Measurements from ENCODE around the gene TBC1D1. TPM values are rescaled to one million over a fixed set of nuclear protein-coding genes. Genes with fewer than 3 reads are reported as not detected.

TBC1D1 gene
- total RNA-seq, 1 experiment from 2014 or later, result 106 TPM

DNA sequence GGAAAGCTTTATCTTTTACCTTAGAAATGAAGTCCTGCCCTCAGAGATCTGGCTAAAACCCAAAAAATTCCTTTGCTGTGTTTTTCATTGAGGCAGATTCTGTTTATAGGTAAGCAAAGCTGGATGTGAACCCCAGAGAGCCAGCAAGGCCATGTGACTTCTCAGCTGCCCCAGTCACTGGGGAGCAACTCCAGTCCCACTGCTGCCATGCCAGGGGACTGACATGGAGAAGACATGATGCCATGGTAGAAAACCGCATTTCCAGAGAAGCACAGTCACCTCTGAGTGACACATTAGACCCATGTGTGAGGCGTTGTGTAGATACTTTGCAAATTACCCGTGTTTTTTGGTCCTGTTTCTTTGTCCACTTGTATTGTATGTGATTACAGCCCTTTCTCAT lies 114.8 kb downstream of the TBC1D1 start:
- Histone ChIP-seq H3K27ac (no peak overlapping the region), H3K9me2 (ENCODE audit: insufficient read depth) (no peaks in the 10 kb centered on the region), H3F3A (ENCODE audit: insufficient read depth, low read depth) (peaks cover 4% of the 10 kb centered on the region; the same call in 1 of the 2 replicates), H3K4me1 (replicated peaks; ENCODE audit: insufficient read depth) (peaks cover 14% of the 10 kb centered on the region), H3K36me3 (ENCODE audit: low read depth) (no peaks in the 10 kb centered on the region), H3K9me3 (ENCODE audit: insufficient read depth, low read depth) (no peaks in the 10 kb centered on the region), H2AFZ (no peak overlapping the region), H4K20me1 (ENCODE audit: insufficient read depth) (no peaks in the 10 kb centered on the region), H3K27me3 (ENCODE audit: insufficient read depth, low read depth) (no peaks in the 10 kb centered on the region), H3K79me2 (ENCODE audit: low read depth) (peaks cover 18% of the 10 kb centered on the region), H3K4me2 (no peak overlapping the region), H3K4me3 (no peak overlapping the region)
- POLR2A ChIA-PET (ENCODE audit: unreplicated experiment), result no interaction called here
- BruUV-seq (replicated peaks), result no TSS peak
- intact Hi-C loops (cut with micrococcal nuclease; ENCODE audit: unreplicated experiment), result no loop called here
- DNase-seq, result no peak
- CTCF ChIA-PET, result interaction anchor here (0.7 kb wide), 1 partner anchor 104 kb away, joined by 3 read pairs; no protein-coding TSS in a partner anchor
- TF ChIP-seq, protein P1, sequence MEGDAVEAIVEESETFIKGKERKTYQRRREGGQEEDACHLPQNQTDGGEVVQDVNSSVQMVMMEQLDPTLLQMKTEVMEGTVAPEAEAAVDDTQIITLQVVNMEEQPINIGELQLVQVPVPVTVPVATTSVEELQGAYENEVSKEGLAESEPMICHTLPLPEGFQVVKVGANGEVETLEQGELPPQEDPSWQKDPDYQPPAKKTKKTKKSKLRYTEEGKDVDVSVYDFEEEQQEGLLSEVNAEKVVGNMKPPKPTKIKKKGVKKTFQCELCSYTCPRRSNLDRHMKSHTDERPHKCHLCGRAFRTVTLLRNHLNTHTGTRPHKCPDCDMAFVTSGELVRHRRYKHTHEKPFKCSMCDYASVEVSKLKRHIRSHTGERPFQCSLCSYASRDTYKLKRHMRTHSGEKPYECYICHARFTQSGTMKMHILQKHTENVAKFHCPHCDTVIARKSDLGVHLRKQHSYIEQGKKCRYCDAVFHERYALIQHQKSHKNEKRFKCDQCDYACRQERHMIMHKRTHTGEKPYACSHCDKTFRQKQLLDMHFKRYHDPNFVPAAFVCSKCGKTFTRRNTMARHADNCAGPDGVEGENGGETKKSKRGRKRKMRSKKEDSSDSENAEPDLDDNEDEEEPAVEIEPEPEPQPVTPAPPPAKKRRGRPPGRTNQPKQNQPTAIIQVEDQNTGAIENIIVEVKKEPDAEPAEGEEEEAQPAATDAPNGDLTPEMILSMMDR (conservative IDR thresholded peaks at IDR 0.05), result no peak
- TF ChIP-seq EZH2 (IDR thresholded peaks at IDR 0.05; ENCODE audit: low read depth), result no peak

DNA sequence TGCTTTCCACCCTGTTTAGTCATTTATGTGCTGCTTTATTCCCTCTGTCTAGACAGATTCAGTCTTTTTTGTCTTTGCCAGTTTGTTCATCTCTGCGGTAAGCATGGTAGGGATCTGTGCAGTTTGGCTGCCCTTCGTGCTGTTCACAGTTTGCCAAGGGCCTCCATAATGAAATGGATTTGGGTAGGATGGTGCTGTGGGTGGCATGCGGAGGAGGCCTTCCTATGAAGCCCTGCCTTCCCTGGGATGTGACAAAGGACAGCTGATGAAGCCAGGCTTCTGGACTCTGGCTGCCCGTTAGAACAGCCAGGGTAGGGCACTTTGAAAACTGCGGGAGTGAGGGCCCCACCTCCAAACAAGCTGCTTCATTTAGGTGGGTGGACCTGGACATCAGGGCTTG lies 116.8 kb downstream of the TBC1D1 start:
- H3K4me1 ChIP-seq (replicated peaks; ENCODE audit: insufficient read depth), result peaks cover 8% of the 10 kb centered on the region
- POLR2A ChIA-PET (ENCODE audit: unreplicated experiment), result no interaction called here
- peaks cover 18% of the 10 kb centered on the region for H3K79me2 ChIP-seq (ENCODE audit: low read depth)
- no TSS peak for BruUV-seq (replicated peaks)
- H3K4me3 ChIP-seq, result no peak overlapping the region
- H3K27ac ChIP-seq, result no peak overlapping the region
- no peak for DNase-seq
- H2AFZ ChIP-seq, result no peak overlapping the region
- no peaks in the 10 kb centered on the region for H3K9me2 ChIP-seq (ENCODE audit: insufficient read depth)
- H3K36me3 ChIP-seq (ENCODE audit: low read depth), result no peaks in the 10 kb centered on the region
- no peaks in the 10 kb centered on the region for H3K9me3 ChIP-seq (ENCODE audit: insufficient read depth, low read depth)
- no peaks in the 10 kb centered on the region for H3K27me3 ChIP-seq (ENCODE audit: insufficient read depth, low read depth)
- no peaks in the 10 kb centered on the region for H4K20me1 ChIP-seq (ENCODE audit: insufficient read depth)
- no peaks in the 10 kb centered on the region for H3F3A ChIP-seq (ENCODE audit: insufficient read depth, low read depth)
- H3K4me2 ChIP-seq, result no peak overlapping the region
- CTCF ChIA-PET, result no interaction called here
- no peak for TF ChIP-seq EZH2 (IDR thresholded peaks at IDR 0.05; ENCODE audit: low read depth)
- TF ChIP-seq, protein P1 (conservative IDR thresholded peaks at IDR 0.05), result no peak
- intact Hi-C loops (cut with micrococcal nuclease; ENCODE audit: unreplicated experiment), result no loop called here

DNA sequence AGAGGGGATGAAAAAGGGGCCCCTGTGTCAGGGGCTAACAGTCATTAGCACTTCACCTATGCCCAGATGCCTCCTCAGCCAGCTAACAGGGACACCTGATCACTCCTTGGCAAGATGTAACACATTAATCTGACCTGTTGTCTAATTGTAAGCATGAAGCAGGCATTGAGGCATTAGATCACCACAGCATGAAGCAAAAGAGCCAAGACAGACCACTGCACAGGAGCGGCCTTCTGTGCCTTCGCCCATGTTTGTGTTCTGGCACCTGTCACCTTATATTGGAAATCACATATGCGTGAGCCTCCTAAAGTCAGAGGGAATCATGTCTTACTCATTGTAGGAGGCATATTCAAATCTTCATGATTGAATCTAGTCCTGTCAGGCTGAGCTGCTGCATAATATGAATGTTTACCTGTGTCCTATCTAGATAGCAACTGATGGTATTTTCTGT lies 117.7 kb downstream of the TBC1D1 start:
- no TSS peak for BruUV-seq (replicated peaks)
- TF ChIP-seq, protein P1 (conservative IDR thresholded peaks at IDR 0.05), result no peak
- Histone ChIP-seq H3K27me3 (ENCODE audit: insufficient read depth, low read depth) (no peaks in the 10 kb centered on the region), H3K9me2 (ENCODE audit: insufficient read depth) (no peaks in the 10 kb centered on the region), H3F3A (ENCODE audit: insufficient read depth, low read depth) (no peaks in the 10 kb centered on the region), H3K9me3 (ENCODE audit: insufficient read depth, low read depth) (no peaks in the 10 kb centered on the region), H4K20me1 (ENCODE audit: insufficient read depth) (0 out of 2 replicates have a peak, but pooled peaks cover 1% of the 10 kb centered on the region), H3K36me3 (ENCODE audit: low read depth) (no peaks in the 10 kb centered on the region), H3K4me1 (replicated peaks; ENCODE audit: insufficient read depth) (no peaks in the 10 kb centered on the region), H3K4me2 (no peak overlapping the region), H3K79me2 (ENCODE audit: low read depth) (peaks cover 18% of the 10 kb centered on the region), H2AFZ (no peak overlapping the region), H3K27ac (no peak overlapping the region), H3K4me3 (no peak overlapping the region)
- ChIA-PET POLR2A (ENCODE audit: unreplicated experiment) (no interaction called here), CTCF (no interaction called here)
- no peak for DNase-seq
- intact Hi-C loops (cut with micrococcal nuclease; ENCODE audit: unreplicated experiment), result no loop called here

Measured in PC-9 (cell line).